NT2/D1 (cell line): ENCODE data around the gene SPATA9.
"Not testable (repeated sequence)": the region's sequence is repeated elsewhere in the genome, so short reads cannot be mapped to it uniquely, and the experiment has no call there.

Experiments used
- DNase-seq: peaks from one replicate; pipeline ENCODE4 v3.0.0-alpha.2; 2011; ENCODE audit warnings: low read depth, low spot score
- H3K27me3 ChIP-seq: 2 replicates; pipeline ENCODE4 v1.6.0; 2011; ENCODE audit warnings: mild to moderate bottlenecking; ENCODE audit not compliant: insufficient read length, insufficient read depth
- H3K36me3 ChIP-seq: 2 replicates; pipeline ENCODE4 v1.6.1; 2011; ENCODE audit warnings: mild to moderate bottlenecking, low read length, mixed read lengths; ENCODE audit not compliant: insufficient read depth, insufficient read length
- H3K4me1 ChIP-seq: 2 replicates; pipeline ENCODE4 v1.5.1; 2011; ENCODE audit not compliant: insufficient read depth, insufficient read length
- H3K4me3 ChIP-seq: 2 replicates; pipeline ENCODE4 v1.5.1; 2011; ENCODE audit warnings: low read depth; ENCODE audit not compliant: insufficient read length
- H3K9ac ChIP-seq: 2 replicates; pipeline ENCODE4 v1.6.0; 2011; ENCODE audit warnings: low read depth; ENCODE audit not compliant: insufficient read length
- H3K9me3 ChIP-seq: 2 replicates; pipeline ENCODE4 v1.5.1; 2011; ENCODE audit warnings: mild to moderate bottlenecking, low read length; ENCODE audit not compliant: insufficient read depth
- SUZ12 ChIP-seq: IDR thresholded peaks from 2 replicates; pipeline ENCODE4 v1.6.1; 2011; ENCODE audit not compliant: insufficient read length, insufficient read depth; ENCODE audit errors: extremely low read depth
- YY1 ChIP-seq: IDR thresholded peaks from 2 replicates; pipeline ENCODE4 v1.6.1; 2011; ENCODE audit not compliant: insufficient read length, insufficient read depth
- ZNF274 ChIP-seq: IDR thresholded peaks from 2 replicates; pipeline ENCODE4 v1.6.1; 2011; ENCODE audit warnings: mild to moderate bottlenecking, low read depth, low read length

SPATA9 gene

GRCh38 chr5:95713960-95714710 lies 31.3 kb upstream of the SPATA9 start:
- Histone ChIP-seq H3K27me3 (no peaks in the 10 kb centered on the region), H3K9ac (no peak overlapping the region), H3K4me1 (no peaks in the 10 kb centered on the region), H3K4me3 (no peak overlapping the region), H3K36me3 (no peaks in the 10 kb centered on the region), H3K9me3 (no peaks in the 10 kb centered on the region)
- DNase-seq, result no peak
- TF ChIP-seq ZNF274 (no peak), YY1 (no peak), SUZ12 (no peak)

- H3K9ac ChIP-seq, H3K4me1 ChIP-seq, H3K36me3 ChIP-seq, H3K4me3 ChIP-seq, DNase-seq, H3K9me3 ChIP-seq, H3K27me3 ChIP-seq: not testable (repeated sequence)
These were observed 30.5 kb upstream of the SPATA9 start for GRCh38 chr5:95713246-95713645.

GRCh38 chr5:95712347-95712958 lies 29.7 kb upstream of the SPATA9 start:
- H3K36me3 ChIP-seq, result no peaks in the 10 kb centered on the region
- no peak overlapping the region for H3K4me3 ChIP-seq
- no peaks in the 10 kb centered on the region for H3K9me3 ChIP-seq
- TF ChIP-seq ZNF274 (no peak), SUZ12 (no peak), YY1 (no peak)
- DNase-seq, result no peak
- no peak overlapping the region for H3K9ac ChIP-seq
- no peaks in the 10 kb centered on the region for H3K27me3 ChIP-seq
- H3K4me1 ChIP-seq, result no peaks in the 10 kb centered on the region

GRCh38 chr5:95711501-95712346 lies 28.9 kb upstream of the SPATA9 start:
- H3K4me1 ChIP-seq, result no peaks in the 10 kb centered on the region
- no peak overlapping the region for H3K4me3 ChIP-seq
- no peaks in the 10 kb centered on the region for H3K36me3 ChIP-seq
- H3K27me3 ChIP-seq, result no peaks in the 10 kb centered on the region
- H3K9me3 ChIP-seq, result no peaks in the 10 kb centered on the region
- DNase-seq, result no peak
- TF ChIP-seq ZNF274 (no peak), SUZ12 (no peak), YY1 (no peak)
- no peak overlapping the region for H3K9ac ChIP-seq

GRCh38 chr5:95710651-95711500 lies 28.1 kb upstream of the SPATA9 start:
- not testable (repeated sequence) for DNase-seq, H3K4me1 ChIP-seq, H3K9ac ChIP-seq, H3K9me3 ChIP-seq, H3K4me3 ChIP-seq, H3K36me3 ChIP-seq, H3K27me3 ChIP-seq

GRCh38 chr5:95709967-95710650 lies 27.3 kb upstream of the SPATA9 start:
- H3K4me3 ChIP-seq, result no peak overlapping the region
- DNase-seq, result no peak
- no peak overlapping the region for H3K9ac ChIP-seq

More at GRCh38 chr5:95709967-95710650, 27.3 kb upstream of the SPATA9 start:
- TF ChIP-seq YY1, result no peak
- TF ChIP-seq SUZ12, result no peak
- TF ChIP-seq ZNF274, result no peak
- Histone ChIP-seq H3K9me3 (no peaks in the 10 kb centered on the region), H3K36me3 (no peaks in the 10 kb centered on the region), H3K4me1 (no peaks in the 10 kb centered on the region), H3K27me3 (no peaks in the 10 kb centered on the region)
